GM12878 (cell line): ENCODE data around the gene LRP4. TPM values are rescaled to one million over a fixed set of nuclear protein-coding genes. Genes with fewer than 3 reads are reported as not detected.

Experiments
- ATAC-seq: fragments of 200-7000 bp; cut with Tn5 transposase; 3 replicates; pipeline ENCODE4 v1.9.1; 2020; ENCODE audit warnings: mild to moderate bottlenecking, moderate library complexity
- BruUV-seq: library from RNA; stranded (reverse); fragments of 400-500 nt; replicated peaks from 2 replicates; lab custom pipeline; 2021; lab: Mats Ljungman, UMichigan
- CTCF ChIA-PET: fragments of 300-600 bp; sonication (Branson Sonifier 250); formaldehyde crosslinking; extraction: SDS; loops from one replicate; lab custom pipeline; 2021; ENCODE audit warnings: inconsistent platforms; lab: Yijun Ruan, JAX
- POLR2A ChIA-PET: fragments of 350-600 bp; formaldehyde crosslinking; extraction: SDS; loops from one replicate; lab custom pipeline; 2021; ENCODE audit warnings: inconsistent platforms; lab: Charles Lee
- RAD21 ChIA-PET: fragments of 300-600 bp; sonication (Branson Sonifier 250); formaldehyde crosslinking; loops from one replicate; lab custom pipeline; 2023; ENCODE audit warnings: antibody characterized with exemption; ENCODE audit not compliant: unreplicated experiment; lab: Charles Lee
- SMC1A ChIA-PET: fragments of 300-600 bp; sonication (Branson Sonifier 250); formaldehyde crosslinking; loops from one replicate; lab custom pipeline; 2023; ENCODE audit not compliant: unreplicated experiment, uncharacterized antibody; lab: Charles Lee
- DNase-seq: peaks from one replicate; pipeline ENCODE4 v3.0.0-alpha.2; 2011; ENCODE audit warnings: low read depth, low spot score
- FAIRE-seq: peaks from 3 replicates; lab custom pipeline; 2011; peaks lifted over from hg19 to GRCh38; lab: Jason Lieb, UNC
- H2AFZ ChIP-seq: 2 replicates; pipeline ENCODE4 v1.6.0; 2011; ENCODE audit warnings: low read depth, low read length, control low read depth; ENCODE audit not compliant: control insufficient read depth
- H3K27ac ChIP-seq: 2 replicates; pipeline ENCODE4 v1.5.1; 2011; ENCODE audit warnings: control low read depth; ENCODE audit not compliant: control insufficient read depth, insufficient read depth
- H3K27me3 ChIP-seq, 2 experiments: replicated peaks in 1 of 2; 2 replicates each; pipeline versions ENCODE4 v1.6.0 to v1.6.1; 2011; ENCODE audit warnings: low read length in 1 of 2; ENCODE audit not compliant: control insufficient read depth in 2 of 2, insufficient read depth in 2 of 2
- H3K36me3 ChIP-seq, 2 experiments: 2 replicates each; pipeline ENCODE4 v1.5.1; 2011; ENCODE audit warnings: low read length in 1 of 2; ENCODE audit not compliant: control insufficient read depth in 2 of 2, insufficient read depth in 2 of 2
- H3K4me1 ChIP-seq: 2 replicates; pipeline ENCODE4 v1.6.1; 2011; ENCODE audit warnings: mild to moderate bottlenecking, low read length, moderate library complexity, mixed read lengths; ENCODE audit not compliant: control insufficient read depth, insufficient read depth
- H3K4me2 ChIP-seq: 2 replicates; pipeline ENCODE4 v1.6.0; 2011; ENCODE audit warnings: control low read depth; ENCODE audit not compliant: control insufficient read depth, insufficient read depth
- H3K4me3 ChIP-seq: fragments of 200-600 bp; sonication (generic); 2 replicates; pipeline ENCODE4 v1.5.1; 2016
- H3K79me2 ChIP-seq: 2 replicates; pipeline ENCODE4 v1.6.0; 2011; ENCODE audit warnings: low read length; ENCODE audit not compliant: control insufficient read depth, insufficient read depth
- H3K9ac ChIP-seq: 2 replicates; pipeline ENCODE4 v1.8.0; 2011; ENCODE audit warnings: low read length, control low read depth, mixed read lengths; ENCODE audit not compliant: control insufficient read depth, insufficient read depth
- H3K9me3 ChIP-seq: replicated peaks from 3 replicates; pipeline ENCODE4 v1.5.1; 2011; ENCODE audit warnings: mild to moderate bottlenecking, low read length; ENCODE audit not compliant: control insufficient read depth, insufficient read depth
- H4K20me1 ChIP-seq: 2 replicates; pipeline ENCODE4 v1.6.0; 2011; ENCODE audit not compliant: control insufficient read depth, insufficient read depth
- IKZF2 ChIP-seq, 2 experiments: fragments of 450-650 bp; IDR thresholded peaks; 2 replicates each; pipeline ENCODE4 v1.6.1; 2017; ENCODE audit warnings: mild to moderate bottlenecking in 2 of 2, moderate library complexity in 2 of 2
- IRF4 ChIP-seq: IDR thresholded peaks from 2 replicates; pipeline ENCODE4 v1.6.1; 2011; ENCODE audit warnings: low read depth, low read length
- NR2F1 ChIP-seq: fragments of 450-650 bp; conservative IDR thresholded peaks from 2 replicates; pipeline ENCODE4 v1.6.1; 2017; ENCODE audit warnings: mild to moderate bottlenecking
- REST ChIP-seq: IDR thresholded peaks from 2 replicates; pipeline ENCODE4 v1.6.1; 2012; ENCODE audit warnings: mild to moderate bottlenecking, low read depth, low read length
- RFX5 ChIP-seq: IDR thresholded peaks from 2 replicates; pipeline ENCODE4 v1.6.1; 2011; ENCODE audit warnings: low read depth, low read length, improper control_type of control experiment
- SRF ChIP-seq, 2 experiments: IDR thresholded peaks; 2 replicates each; pipeline ENCODE4 v1.6.1; 2011; ENCODE audit warnings: low read depth in 2 of 2, low read length in 2 of 2, mild to moderate bottlenecking in 1 of 2, moderate library complexity in 1 of 2
- STAT1 ChIP-seq: fragments of 450-650 bp; conservative IDR thresholded peaks from 2 replicates; pipeline ENCODE4 v1.6.1; 2014; ENCODE audit warnings: antibody characterized with exemption, mild to moderate bottlenecking
- ZBTB33 ChIP-seq: fragments of 450-650 bp; IDR thresholded peaks from 2 replicates; pipeline ENCODE4 v1.6.1; 2017; ENCODE audit warnings: mild to moderate bottlenecking
- ZNF384 ChIP-seq: IDR thresholded peaks from 2 replicates; pipeline ENCODE4 v1.6.1; 2012; ENCODE audit warnings: low read depth, mild to moderate bottlenecking, low read length, improper control_type of control experiment, borderline replicate concordance
- WGBS: methylation state at CpG from one replicate; pipeline ENCODE4 v1.1.6; 2016; ENCODE audit warnings: low lambda C conversion rate; ENCODE audit not compliant: insufficient replicate concordance, insufficient coverage; ENCODE audit errors: missing lambda C conversion rate; 5-methylcytosine and 5-hydroxymethylcytosine counted together
- in situ Hi-C: fragments of 300-500 bp; cut with MboI; formaldehyde crosslinking; loops from 9 replicates; pipeline ENCODE4 v1.14.3; 2018; ENCODE audit warnings: mixed read lengths
- intact Hi-C: fragments of 100-400 bp; cut with micrococcal nuclease; formaldehyde crosslinking; loops from one replicate; pipeline ENCODE4 v1.14.2; 2022; ENCODE audit not compliant: unreplicated experiment
- polyA plus RNA-seq, 11 experiments: library from polyadenylated mRNA; depleted of rRNA in 4 of 11; unstranded in 6 of 11; stranded (reverse) in 5 of 11; fragments of >200 nt; fragmentation: Nextera tagmentation in 4 of 11; fragmentation: Illumina TruSeq in 1 of 11; extraction: Ambion mirVana in 4 of 11; extraction: Trizol in 1 of 11; gene quantifications; 1 replicate in 1 of 11; 2 replicates in 10 of 11; pipeline versions ENCODE4 v1.2.1 to v1.2.3, GENCODE V29; 2011 to 2016; ENCODE audit warnings: inconsistent platforms in 2 of 11, missing spikeins in 2 of 11, low read depth in 1 of 11
- total RNA-seq, 4 experiments: library from RNA; depleted of rRNA in 3 of 4; stranded (reverse); fragments of >200 nt in 3 of 4; fragmentation: Illumina TruSeq in 1 of 4; extraction: Trizol in 1 of 4; gene quantifications; 2 replicates each; pipeline versions ENCODE4 v1.2.1 to v1.2.3, GENCODE V29; 2013 to 2021

The LRP4 gene
- total and polyA plus RNA-seq, 10 of the 15 experiments (the other 5 are each of a cell fraction or from before 2014, with no cell fraction given), result under 0.01 to 0.06 (median 0.03) TPM; not detected in 6

DNA sequence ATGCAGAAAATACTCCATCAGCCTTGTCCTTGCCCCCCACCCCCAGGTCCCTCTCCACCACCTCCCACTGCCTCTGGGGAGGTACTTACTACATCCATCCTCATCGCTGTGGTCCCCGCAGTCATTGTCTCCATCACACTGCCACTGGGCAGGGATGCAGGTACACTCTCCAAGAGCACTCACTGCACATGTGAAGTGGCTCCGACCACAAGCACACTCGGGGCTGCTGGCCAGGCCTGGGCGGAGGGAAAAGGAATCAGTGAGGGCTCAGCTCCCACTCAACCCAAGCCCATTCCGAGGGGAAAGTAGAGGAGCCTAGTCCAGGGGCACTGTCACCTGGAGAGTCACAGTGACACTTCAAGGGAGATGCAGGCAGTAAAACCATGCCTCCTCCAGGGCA lies 15.7 kb downstream of the LRP4 start (continued):
- TF ChIP-seq NR2F1 (no peak), ZNF384 (no peak), IKZF2 (IDR thresholded peaks at IDR 0.05) (no peak), IRF4 (no peak)

GRCh38 chr11:46901156-46901555 lies 17.2 kb downstream of the LRP4 start:
- H3K9ac ChIP-seq, result no peak overlapping the region
- TF ChIP-seq STAT1 (no peak), REST (no peak), RFX5 (no peak), SRF (IDR thresholded peaks at IDR 0.05; ENCODE audit: low read depth in 2 of 2, low read length in 2 of 2) (no peak), ZBTB33 (no peak)
- TF ChIP-seq, all 136 proteins: peak for 0
- Histone ChIP-seq H3K4me2 (no peak overlapping the region), H3K4me3 (no peak overlapping the region), H3K36me3 (no peaks in the 10 kb centered on the region), H3K9me3 (no peaks in the 10 kb centered on the region), H3K27me3 (no peaks in the 10 kb centered on the region), H4K20me1 (no peaks in the 10 kb centered on the region), H3K4me1 (no peaks in the 10 kb centered on the region), H3K79me2 (no peaks in the 10 kb centered on the region), H3K27ac (no peak overlapping the region), H2AFZ (no peak overlapping the region)
- ChIA-PET RAD21 (interaction anchor here (1.0 kb wide), 1 partner anchor 14 kb away, joined by 3 read pairs; no protein-coding TSS in a partner anchor), CTCF (interaction anchor here (1.1 kb wide), 1 partner anchor 252 kb away, joined by 4 read pairs; no protein-coding TSS in a partner anchor), SMC1A (interaction anchor here (0.7 to 0.8 kb wide), 2 partner anchors 13 to 41 kb away, joined by 3 read pairs; no protein-coding TSS in a partner anchor), POLR2A (interaction anchor here (0.5 kb wide), 1 partner anchor 15 kb away, joined by 5 read pairs; no protein-coding TSS in a partner anchor)
- DNase-seq, result no peak
- intact Hi-C loops (no loop called here), in situ Hi-C loops (no loop called here)
- BruUV-seq, result no TSS peak
- FAIRE-seq, result no peak
- no peak for ATAC-seq
- WGBS, result 35% methylated on average over 3 of the region's 3 CpGs
